ENCODE data around the gene ATP11C.

GRCh38 chrX:139972113-139972512 lies 39.3 kb upstream of the ATP11C start:
- TF ChIP-seq, protein P1, sequence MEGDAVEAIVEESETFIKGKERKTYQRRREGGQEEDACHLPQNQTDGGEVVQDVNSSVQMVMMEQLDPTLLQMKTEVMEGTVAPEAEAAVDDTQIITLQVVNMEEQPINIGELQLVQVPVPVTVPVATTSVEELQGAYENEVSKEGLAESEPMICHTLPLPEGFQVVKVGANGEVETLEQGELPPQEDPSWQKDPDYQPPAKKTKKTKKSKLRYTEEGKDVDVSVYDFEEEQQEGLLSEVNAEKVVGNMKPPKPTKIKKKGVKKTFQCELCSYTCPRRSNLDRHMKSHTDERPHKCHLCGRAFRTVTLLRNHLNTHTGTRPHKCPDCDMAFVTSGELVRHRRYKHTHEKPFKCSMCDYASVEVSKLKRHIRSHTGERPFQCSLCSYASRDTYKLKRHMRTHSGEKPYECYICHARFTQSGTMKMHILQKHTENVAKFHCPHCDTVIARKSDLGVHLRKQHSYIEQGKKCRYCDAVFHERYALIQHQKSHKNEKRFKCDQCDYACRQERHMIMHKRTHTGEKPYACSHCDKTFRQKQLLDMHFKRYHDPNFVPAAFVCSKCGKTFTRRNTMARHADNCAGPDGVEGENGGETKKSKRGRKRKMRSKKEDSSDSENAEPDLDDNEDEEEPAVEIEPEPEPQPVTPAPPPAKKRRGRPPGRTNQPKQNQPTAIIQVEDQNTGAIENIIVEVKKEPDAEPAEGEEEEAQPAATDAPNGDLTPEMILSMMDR (IDR thresholded peaks at IDR 0.05; ENCODE audit: insufficient read depth, low read length), result no peak
- no peak for TF ChIP-seq POLR2AphosphoS5 (IDR thresholded peaks at IDR 0.05; ENCODE audit: low read depth)

Measured in HL-60 (cell line).